Hematopoietic multipotent progenitor cell (in vitro differentiated cells): ENCODE measurements around the gene SEMG1. TPM values are rescaled to one million over a fixed set of nuclear protein-coding genes. Genes with fewer than 3 reads are reported as not detected.

Experiments
- total RNA-seq: library from RNA; depleted of rRNA; stranded (reverse); fragments of >200 nt; gene quantifications from one replicate; pipeline ENCODE4 v1.2.3, GENCODE V29; 2012

Gene SEMG1
- total RNA-seq, 1 donor = not detected

Other genes starting within 250 kb of the SEMG1 start
- 20.2 TPM for gene TOMM34, start 246.6 kb upstream of the SEMG1 start, total RNA-seq
- gene STK4, start 240.5 kb upstream of the SEMG1 start, total RNA-seq = 47.7 TPM
- gene KCNS1, start 105.9 kb upstream of the SEMG1 start, total RNA-seq = 0.54 TPM
- not detected for gene WFDC5, start 91.9 kb upstream of the SEMG1 start, total RNA-seq
- gene WFDC12, start 82.6 kb upstream of the SEMG1 start, total RNA-seq = not detected
- not detected for gene PI3, start 32.1 kb upstream of the SEMG1 start, total RNA-seq
- gene SEMG2, start 14.3 kb downstream of the SEMG1 start, total RNA-seq = not detected
- gene SLPI, start 47.5 kb downstream of the SEMG1 start, total RNA-seq = not detected
- not detected for gene RBPJL, start 99.8 kb downstream of the SEMG1 start, total RNA-seq
- gene MATN4, start 101.3 kb downstream of the SEMG1 start, total RNA-seq = under 0.01 TPM
- 4.0 TPM for gene SDC4, start 141.4 kb downstream of the SEMG1 start, total RNA-seq
- gene SYS1, start 156.1 kb downstream of the SEMG1 start, total RNA-seq = 31.2 TPM
- gene TP53TG5, start 171.3 kb downstream of the SEMG1 start, total RNA-seq = not detected
- 7.0 TPM for gene DBNDD2, start 201.3 kb downstream of the SEMG1 start, total RNA-seq
- 116 TPM for gene PIGT, start 209.1 kb downstream of the SEMG1 start, total RNA-seq